ENCODE results near the gene COG4. TPM values are rescaled to one million over a fixed set of nuclear protein-coding genes. Genes with fewer than 3 reads are reported as not detected.

COG4 gene
- total and polyA plus RNA-seq, 2 donors = 39.6 to 63.3 TPM

Other genes starting within 250 kb of the COG4 start
- 52.7 TPM for gene AARS1, start 234.0 kb downstream of the COG4 start, total RNA-seq
- 27.0 TPM for gene AARS1, start 234.0 kb downstream of the COG4 start, polyA plus RNA-seq
- 24.9 TPM for gene DDX19B, start 224.4 kb downstream of the COG4 start, total RNA-seq
- 24.3 TPM for gene DDX19B, start 224.4 kb downstream of the COG4 start, polyA plus RNA-seq
- 32.2 TPM for gene DDX19A, start 176.7 kb downstream of the COG4 start, total RNA-seq
- 24.1 TPM for gene DDX19A, start 176.7 kb downstream of the COG4 start, polyA plus RNA-seq
- gene ST3GAL2, start 84.5 kb downstream of the COG4 start, total RNA-seq = 18.7 TPM
- gene ST3GAL2, start 84.5 kb downstream of the COG4 start, polyA plus RNA-seq = 11.8 TPM
- gene FCSK, start 69.0 kb downstream of the COG4 start, total RNA-seq = 7.7 TPM
- gene FCSK, start 69.0 kb downstream of the COG4 start, polyA plus RNA-seq = 15.7 TPM
- gene SF3B3, start 262 bp upstream of the COG4 start, total RNA-seq = 121 TPM
- gene SF3B3, start 262 bp upstream of the COG4 start, polyA plus RNA-seq = 120 TPM
- 10.1 TPM for gene IL34, start 123.0 kb upstream of the COG4 start, total RNA-seq
- gene IL34, start 123.0 kb upstream of the COG4 start, polyA plus RNA-seq = 4.7 TPM
- gene MTSS2, start 162.5 kb upstream of the COG4 start, total RNA-seq = 12.0 TPM
- 36.4 TPM for gene MTSS2, start 162.5 kb upstream of the COG4 start, polyA plus RNA-seq